Peyer's patch (tissue), 4 donors: ENCODE data around the gene RAB31. TPM values are rescaled to one million over a fixed set of nuclear protein-coding genes. Genes with fewer than 3 reads are reported as not detected.
A peak's percentile ranks its signal among the peaks of the same experiment; 100 is the strongest.

Experiments
- DNase-seq, 3 donors: peaks; one replicate each; pipeline ENCODE4 v3.0.0-alpha.2; 2017 to 2019
- H3K27ac ChIP-seq, 4 donors: fragments of 200-600 bp; sonication (generic); one replicate each; pipeline ENCODE4 v1.5.1; 2016 to 2019
- H3K27me3 ChIP-seq, 2 donors: fragments of 200-600 bp; sonication (generic); one replicate each; pipeline ENCODE4 v1.5.1; 2019
- H3K36me3 ChIP-seq, 3 donors: fragments of 200-600 bp; sonication (generic); one replicate each; pipeline ENCODE4 v1.5.1; 2016 to 2019
- H3K4me1 ChIP-seq, 4 donors: fragments of 200-600 bp; sonication (generic); one replicate each; pipeline ENCODE4 v1.5.1; 2016 to 2019
- H3K4me3 ChIP-seq, 4 donors: fragments of 200-600 bp; sonication (generic); 1 replicate in 3 of 4; 2 replicates in 1 of 4; pipeline ENCODE4 v1.5.1; 2016 to 2019; ENCODE audit warnings: mild to moderate bottlenecking in 1 of 4
- H3K9me3 ChIP-seq, 4 donors: fragments of 200-600 bp; sonication (generic); one replicate each; pipeline ENCODE4 v1.5.1; 2016 to 2019; ENCODE audit warnings: mild to moderate bottlenecking in 1 of 4
- POLR2A ChIP-seq, 2 donors: fragments of 450-650 bp; IDR thresholded peaks; one replicate each; pipeline ENCODE4 v1.5.1; 2017; ENCODE audit warnings: antibody characterized with exemption in 2 of 2, mild to moderate bottlenecking in 2 of 2, moderate library complexity in 2 of 2
- total RNA-seq, 4 donors: library from RNA; depleted of rRNA; stranded (reverse); fragments of >200 nt; gene quantifications; one replicate each; pipeline ENCODE4 v1.1.0, GENCODE V29; 2016
- TF ChIP-seq, protein P1 (sequence below), 6 experiments: fragments of 450-650 bp in 4 of 6; fragments of 200-600 bp in 2 of 6; sonication (generic) in 1 of 6; IDR thresholded peaks; one replicate each; pipeline ENCODE4 v1.5.1; 2017 to 2019; ENCODE audit warnings: antibody characterized with exemption in 6 of 6, mild to moderate bottlenecking in 3 of 6, moderate library complexity in 1 of 6

RAB31 gene
- total RNA-seq, 4 donors from 2014 or later, result 6.2 to 66.8 (median 17.7) TPM

DNA sequence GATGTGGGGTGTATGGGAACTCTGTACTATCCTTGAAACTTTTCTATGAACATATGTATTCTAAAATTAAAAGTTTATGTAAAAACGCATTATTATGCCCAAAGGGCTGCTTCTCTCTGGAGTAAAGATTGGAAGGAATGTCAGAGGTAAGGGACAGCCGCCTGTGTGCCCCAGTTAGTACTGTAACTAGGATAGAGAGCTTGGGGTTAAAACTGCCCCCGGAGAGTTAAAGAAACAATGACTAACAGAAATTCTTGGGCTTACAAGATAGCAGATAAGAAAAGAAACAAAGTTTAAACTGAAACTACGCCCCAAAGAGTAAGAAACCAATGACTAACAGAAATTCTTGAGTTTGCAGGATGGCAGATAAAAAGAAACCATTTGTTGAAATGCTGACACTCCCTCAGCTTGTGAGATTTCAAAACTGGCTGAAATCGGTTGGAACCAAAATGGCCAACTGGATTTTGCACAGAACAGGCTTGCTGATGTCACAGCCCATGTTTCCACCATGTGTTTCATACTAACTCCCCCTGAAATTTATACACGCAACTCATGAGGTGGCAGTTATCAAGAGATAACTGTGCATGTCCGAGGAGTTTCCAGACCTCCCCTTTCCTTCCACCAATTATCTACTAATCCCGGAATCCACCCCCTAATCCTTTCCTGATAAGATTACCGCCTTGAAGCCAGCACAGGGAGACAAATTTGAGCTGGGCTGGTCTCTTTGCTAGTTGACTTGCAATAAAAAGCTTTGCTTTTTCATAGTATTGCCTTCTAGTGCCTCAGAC is 169.0 kb downstream of the RAB31 start:
- Histone ChIP-seq H3K9me3 (no peaks in the 10 kb centered on the region), H3K27ac (peak overlapping the region in 1 of 4 donors; percentile 11), H3K4me1 (no peaks in the 10 kb centered on the region), H3K27me3 (no peaks in the 10 kb centered on the region), H3K36me3 (no peaks in the 10 kb centered on the region), H3K4me3 (no peak overlapping the region)
- TF ChIP-seq, protein P1, sequence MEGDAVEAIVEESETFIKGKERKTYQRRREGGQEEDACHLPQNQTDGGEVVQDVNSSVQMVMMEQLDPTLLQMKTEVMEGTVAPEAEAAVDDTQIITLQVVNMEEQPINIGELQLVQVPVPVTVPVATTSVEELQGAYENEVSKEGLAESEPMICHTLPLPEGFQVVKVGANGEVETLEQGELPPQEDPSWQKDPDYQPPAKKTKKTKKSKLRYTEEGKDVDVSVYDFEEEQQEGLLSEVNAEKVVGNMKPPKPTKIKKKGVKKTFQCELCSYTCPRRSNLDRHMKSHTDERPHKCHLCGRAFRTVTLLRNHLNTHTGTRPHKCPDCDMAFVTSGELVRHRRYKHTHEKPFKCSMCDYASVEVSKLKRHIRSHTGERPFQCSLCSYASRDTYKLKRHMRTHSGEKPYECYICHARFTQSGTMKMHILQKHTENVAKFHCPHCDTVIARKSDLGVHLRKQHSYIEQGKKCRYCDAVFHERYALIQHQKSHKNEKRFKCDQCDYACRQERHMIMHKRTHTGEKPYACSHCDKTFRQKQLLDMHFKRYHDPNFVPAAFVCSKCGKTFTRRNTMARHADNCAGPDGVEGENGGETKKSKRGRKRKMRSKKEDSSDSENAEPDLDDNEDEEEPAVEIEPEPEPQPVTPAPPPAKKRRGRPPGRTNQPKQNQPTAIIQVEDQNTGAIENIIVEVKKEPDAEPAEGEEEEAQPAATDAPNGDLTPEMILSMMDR (IDR thresholded peaks at IDR 0.05), result no peak
- TF ChIP-seq POLR2A (IDR thresholded peaks at IDR 0.05), result no peak
- no peak for DNase-seq

DNA sequence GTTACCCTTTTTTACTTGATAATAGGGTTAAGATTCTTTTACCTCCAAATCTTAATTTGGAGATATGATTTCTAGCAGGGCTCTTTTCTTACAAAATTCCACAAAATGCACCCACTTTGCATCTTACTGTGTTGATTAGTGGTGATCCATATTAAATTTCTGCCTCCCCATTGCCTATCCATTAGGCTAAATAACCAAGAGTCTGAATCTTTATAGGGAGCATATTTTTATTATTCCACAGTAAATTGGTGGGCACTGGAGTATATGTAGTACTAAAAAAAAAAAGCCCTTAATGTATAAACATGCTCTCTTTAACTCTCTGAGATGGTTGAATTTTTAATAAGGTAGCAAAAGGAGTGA is 169.5 kb downstream of the RAB31 start:
- no peak overlapping the region for H3K4me3 ChIP-seq
- peak overlapping the region in 1 of 4 donors; percentile 11 for H3K27ac ChIP-seq
- H3K27me3 ChIP-seq, result no peaks in the 10 kb centered on the region
- DNase-seq, result no peak
- no peaks in the 10 kb centered on the region for H3K36me3 ChIP-seq
- H3K9me3 ChIP-seq, result no peaks in the 10 kb centered on the region
- H3K4me1 ChIP-seq, result no peaks in the 10 kb centered on the region
- TF ChIP-seq, protein P1 (IDR thresholded peaks at IDR 0.05), result no peak
- no peak for TF ChIP-seq POLR2A (IDR thresholded peaks at IDR 0.05)

DNA sequence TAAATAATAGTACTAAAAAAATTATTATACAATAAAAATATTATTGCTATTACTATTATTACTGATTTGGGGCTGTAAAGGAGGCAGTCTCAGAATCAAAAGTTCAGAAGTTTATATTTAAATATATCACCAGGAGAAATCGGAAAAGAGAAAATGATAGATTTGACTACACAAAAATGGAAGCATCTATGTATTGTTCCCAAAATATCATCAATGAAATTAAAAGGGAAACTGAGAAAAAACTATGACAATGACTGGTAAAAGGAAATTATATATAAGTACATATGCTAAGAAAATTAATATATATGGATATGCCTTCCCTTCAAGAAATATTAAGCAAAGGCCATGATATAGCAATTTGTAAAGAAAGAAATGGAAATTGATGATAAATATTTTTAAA is 170.0 kb downstream of the RAB31 start:
- H3K4me3 ChIP-seq, result no peak overlapping the region
- H3K27me3 ChIP-seq, result no peaks in the 10 kb centered on the region
- no peaks in the 10 kb centered on the region for H3K36me3 ChIP-seq
- H3K4me1 ChIP-seq, result no peaks in the 10 kb centered on the region
- H3K9me3 ChIP-seq, result no peaks in the 10 kb centered on the region
- TF ChIP-seq, protein P1 (IDR thresholded peaks at IDR 0.05), result no peak
- no peak for TF ChIP-seq POLR2A (IDR thresholded peaks at IDR 0.05)
- H3K27ac ChIP-seq, result no peak overlapping the region
- DNase-seq, result no peak

DNA sequence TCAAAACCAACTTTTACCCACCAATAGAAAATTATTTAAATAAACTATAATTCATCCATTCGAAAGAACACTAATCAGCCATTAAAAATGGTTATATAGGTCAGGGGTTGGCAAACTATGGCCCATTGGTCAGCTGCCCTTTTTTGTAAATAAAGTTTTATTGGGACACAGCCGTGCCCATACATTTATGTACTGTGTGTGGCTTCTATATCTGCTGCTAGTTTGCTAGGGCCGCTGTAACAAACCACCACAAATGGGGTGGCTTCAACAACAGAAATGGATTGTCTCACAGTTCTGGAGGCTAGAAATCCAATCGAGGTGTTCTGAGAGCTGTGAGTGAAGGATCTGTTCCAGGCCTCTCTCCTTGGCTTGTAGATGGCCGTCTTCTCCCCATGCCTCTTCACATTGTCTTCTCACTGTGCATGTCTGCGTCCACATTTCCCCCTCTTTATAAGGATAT is 170.7 kb downstream of the RAB31 start:
- Histone ChIP-seq H3K36me3 (no peaks in the 10 kb centered on the region), H3K9me3 (no peaks in the 10 kb centered on the region), H3K27ac (no peak overlapping the region), H3K4me1 (no peaks in the 10 kb centered on the region), H3K4me3 (no peak overlapping the region), H3K27me3 (no peaks in the 10 kb centered on the region)
- DNase-seq, result no peak
- no peak for TF ChIP-seq POLR2A (IDR thresholded peaks at IDR 0.05)
- TF ChIP-seq, protein P1 (IDR thresholded peaks at IDR 0.05), result no peak

DNA sequence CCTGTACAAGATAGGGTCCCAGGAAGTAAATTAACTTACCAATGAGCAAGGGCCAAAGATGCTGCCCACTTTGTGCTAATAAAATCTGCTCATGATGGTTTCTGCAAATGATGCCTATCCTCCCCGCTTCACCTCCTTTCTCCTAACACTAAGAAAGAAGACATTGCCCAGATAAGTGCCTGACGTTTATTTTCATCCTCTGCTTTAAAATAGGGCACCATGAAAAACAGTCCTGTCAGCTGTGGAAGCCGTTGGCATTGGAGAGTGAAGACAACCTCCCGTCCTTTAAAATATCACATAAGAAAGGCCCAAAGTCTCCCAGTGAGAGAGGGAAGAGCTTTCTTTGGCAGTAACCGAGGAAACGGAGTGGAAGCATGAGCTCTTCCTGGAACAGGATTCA is 176.0 kb downstream of the RAB31 start:
- no peak overlapping the region for H3K27ac ChIP-seq

More for the DNA sequence above, 176.0 kb downstream of the RAB31 start:
- H3K9me3 ChIP-seq, result no peaks in the 10 kb centered on the region
- no peak overlapping the region for H3K4me3 ChIP-seq
- H3K27me3 ChIP-seq, result no peaks in the 10 kb centered on the region
- TF ChIP-seq POLR2A (IDR thresholded peaks at IDR 0.05), result no peak
- TF ChIP-seq, protein P1 (IDR thresholded peaks at IDR 0.05), result no peak
- H3K36me3 ChIP-seq, result no peaks in the 10 kb centered on the region
- no peak for DNase-seq
- no peaks in the 10 kb centered on the region for H3K4me1 ChIP-seq
